Caco-2 (cell line): Measurements from ENCODE around the gene C1QTNF7. TPM values are rescaled to one million over a fixed set of nuclear protein-coding genes. Genes with fewer than 3 reads are reported as not detected.

Experiments
- BruUV-seq: library from RNA; stranded (reverse); fragments of 400-500 nt; replicated peaks from 2 replicates; lab custom pipeline; 2021; lab: Mats Ljungman, UMichigan
- CTCF ChIA-PET: fragments of 300-600 bp; sonication (Branson Sonifier 250); formaldehyde crosslinking; loops from one replicate; lab custom pipeline; 2022; ENCODE audit warnings: antibody characterized with exemption; lab: Charles Lee
- POLR2A ChIA-PET: fragments of 300-600 bp; sonication (Branson Sonifier 250); formaldehyde crosslinking; loops from one replicate; lab custom pipeline; 2022; ENCODE audit warnings: antibody characterized with exemption; lab: Charles Lee
- DNase-seq, 2 experiments: peaks; one replicate each; pipeline versions ENCODE4 v3.0.0 to v3.0.0-alpha.2; 2020 to 2022
- H3K27me3 ChIP-seq: replicated peaks from 2 replicates; pipeline ENCODE4 v1.6.0; 2011; ENCODE audit warnings: low read length; ENCODE audit not compliant: control insufficient read depth, insufficient read depth
- H3K36me3 ChIP-seq: 2 replicates; pipeline ENCODE4 v1.5.1; 2011; ENCODE audit warnings: low read length; ENCODE audit not compliant: control insufficient read depth, insufficient read depth
- H3K4me1 ChIP-seq: fragments of 250-450 bp; sonication (Bioruptor Pico); 2 replicates; pipeline ENCODE4 v1.5.1; 2020; ENCODE audit warnings: mild to moderate bottlenecking
- H3K4me3 ChIP-seq: 2 replicates; pipeline ENCODE4 v1.5.1; 2011; ENCODE audit warnings: low read depth, mild to moderate bottlenecking, control low read depth, low read length
- H3K9me3 ChIP-seq: fragments of 250-450 bp; sonication (Bioruptor Pico); 2 replicates; pipeline ENCODE4 v1.5.1; 2020; ENCODE audit warnings: mild to moderate bottlenecking, moderate library complexity
- H3K27ac Mint-ChIP-seq: one replicate; pipeline ENCODE4 v1.8.0; 2022; ENCODE audit warnings: mixed read lengths; ENCODE audit not compliant: unreplicated experiment
- H3K27me3 Mint-ChIP-seq: one replicate; pipeline ENCODE4 v1.8.0; 2022; ENCODE audit warnings: mixed read lengths; ENCODE audit not compliant: insufficient read depth, unreplicated experiment
- H3K36me3 Mint-ChIP-seq: one replicate; pipeline ENCODE4 v1.8.0; 2022; ENCODE audit warnings: mild to moderate bottlenecking, mixed read lengths; ENCODE audit not compliant: insufficient read depth, unreplicated experiment
- H3K4me1 Mint-ChIP-seq: one replicate; pipeline ENCODE4 v1.8.0; 2022; ENCODE audit warnings: low read depth, mixed read lengths; ENCODE audit not compliant: unreplicated experiment
- H3K4me3 Mint-ChIP-seq: one replicate; pipeline ENCODE4 v1.8.0; 2022; ENCODE audit warnings: mild to moderate bottlenecking, moderate library complexity, mixed read lengths; ENCODE audit not compliant: unreplicated experiment
- H3K9me3 Mint-ChIP-seq: one replicate; pipeline ENCODE4 v1.8.0; 2022; ENCODE audit warnings: mixed read lengths; ENCODE audit not compliant: unreplicated experiment
- CTCF ChIP-seq, 2 experiments: fragments of 200-600 bp in 1 of 2; IDR thresholded peaks; 1 replicate in 1 of 2; 2 replicates in 1 of 2; pipeline versions ENCODE4 v1.5.1 to v1.8.0; 2011 to 2022; ENCODE audit warnings: antibody characterized with exemption in 1 of 2, control low read depth in 1 of 2, inconsistent platforms in 1 of 2, low read depth in 1 of 2, low read length in 1 of 2, mild to moderate bottlenecking in 1 of 2, moderate library complexity in 1 of 2; ENCODE audit not compliant: insufficient read depth in 1 of 2, severe bottlenecking in 1 of 2, unreplicated experiment in 1 of 2
- intact Hi-C: fragments of 100-400 bp; cut with micrococcal nuclease; formaldehyde crosslinking; loops from one replicate; pipeline ENCODE4 v1.10.0; 2022; ENCODE audit not compliant: unreplicated experiment
- total RNA-seq: library from RNA; stranded (reverse); gene quantifications from 2 replicates; pipeline ENCODE4 v1.2.3, GENCODE V29; 2022

The C1QTNF7 gene
- total RNA-seq, 1 experiment from 2014 or later, result not detected

GRCh38 chr4:15495621-15496020 is 67.8 kb downstream of the C1QTNF7 start:
- DNase-seq, result no peak
- no peak overlapping the region for H3K4me3 ChIP-seq
- POLR2A ChIA-PET, result no interaction called here
- no peaks in the 10 kb centered on the region for H3K9me3 Mint-ChIP-seq
- H3K27me3 Mint-ChIP-seq, result no peaks in the 10 kb centered on the region
- no peaks in the 10 kb centered on the region for H3K4me1 ChIP-seq
- no peaks in the 10 kb centered on the region for H3K36me3 Mint-ChIP-seq
- intact Hi-C loops, result no loop called here
- CTCF ChIA-PET, result no interaction called here
- no peak for TF ChIP-seq CTCF (IDR thresholded peaks at IDR 0.05; ENCODE audit: insufficient read depth in 1 of 2, low read depth in 1 of 2, low read length in 1 of 2, severe bottlenecking in 1 of 2, unreplicated experiment in 1 of 2)
- H3K27me3 ChIP-seq, result no peaks in the 10 kb centered on the region
- no peaks in the 10 kb centered on the region for H3K4me1 Mint-ChIP-seq
- BruUV-seq, result no TSS peak
- no peak overlapping the region for H3K27ac Mint-ChIP-seq
- H3K36me3 ChIP-seq, result no peaks in the 10 kb centered on the region
- no peaks in the 10 kb centered on the region for H3K9me3 ChIP-seq
- no peak overlapping the region for H3K4me3 Mint-ChIP-seq

Other genes with a start within 250 kb of the C1QTNF7 start
- gene CC2D2A, start 41.8 kb downstream of the C1QTNF7 start, total RNA-seq, result 7.3 and 12.3 TPM in 2 replicates
- 29.1 and 32.7 TPM in 2 replicates for gene FBXL5, start 227.3 kb downstream of the C1QTNF7 start, total RNA-seq